Mesendoderm (in vitro differentiated cells): ENCODE results near the gene HMBS.

Source experiments
- DNase-seq: peaks from one replicate; pipeline ENCODE4 v3.0.0; 2013
- H2AK5ac ChIP-seq: 2 replicates; pipeline ENCODE4 v1.6.1; 2013; ENCODE audit warnings: low read length, inconsistent platforms
- H2BK120ac ChIP-seq: 2 replicates; pipeline ENCODE4 v1.6.1; 2013; ENCODE audit warnings: low read depth, mild to moderate bottlenecking, low read length, moderate library complexity, mixed read lengths
- H2BK15ac ChIP-seq: replicated peaks from 2 replicates; pipeline ENCODE4 v1.6.1; 2013; ENCODE audit warnings: low read depth, mild to moderate bottlenecking, moderate library complexity
- H2BK5ac ChIP-seq: 2 replicates; pipeline ENCODE4 v1.6.1; 2013; ENCODE audit warnings: low read length, inconsistent platforms
- H3K18ac ChIP-seq: 2 replicates; pipeline ENCODE4 v1.6.1; 2013; ENCODE audit warnings: mild to moderate bottlenecking, low read length, mixed read lengths
- H3K23ac ChIP-seq: one replicate; pipeline ENCODE4 v1.6.1; 2013; ENCODE audit warnings: low read length
- H3K27ac ChIP-seq: 2 replicates; pipeline ENCODE4 v1.5.1; 2013; ENCODE audit warnings: low read depth, mild to moderate bottlenecking, inconsistent platforms, low read length, moderate library complexity
- H3K27me3 ChIP-seq: 2 replicates; pipeline ENCODE4 v1.6.1; 2013; ENCODE audit warnings: low read length, control low read depth, mild to moderate bottlenecking, inconsistent platforms; ENCODE audit not compliant: insufficient read depth, poor library complexity
- H3K36me3 ChIP-seq: 2 replicates; pipeline ENCODE4 v1.6.1; 2013; ENCODE audit warnings: low read length, inconsistent platforms; ENCODE audit not compliant: control insufficient read depth, insufficient read depth
- H3K4ac ChIP-seq: one replicate; pipeline ENCODE4 v1.6.1; 2013; ENCODE audit warnings: low read depth, mild to moderate bottlenecking, low read length, moderate library complexity
- H3K4me1 ChIP-seq: 2 replicates; pipeline ENCODE4 v1.6.1; 2013; ENCODE audit warnings: low read depth, low read length, inconsistent platforms; ENCODE audit not compliant: control insufficient read depth
- H3K4me2 ChIP-seq: 2 replicates; pipeline ENCODE4 v1.6.1; 2013; ENCODE audit warnings: low read length
- H3K4me3 ChIP-seq: 2 replicates; pipeline ENCODE4 v1.5.1; 2013; ENCODE audit warnings: mild to moderate bottlenecking, low read length
- H3K56ac ChIP-seq: one replicate; pipeline ENCODE4 v1.6.1; 2013; ENCODE audit warnings: low read length
- H3K79me1 ChIP-seq: 2 replicates; pipeline ENCODE4 v1.6.1; 2013; ENCODE audit warnings: low read length, inconsistent platforms
- H3K79me2 ChIP-seq: 2 replicates; pipeline ENCODE4 v1.6.1; 2013; ENCODE audit warnings: mild to moderate bottlenecking, low read length; ENCODE audit not compliant: control insufficient read depth, insufficient read depth
- H3K9ac ChIP-seq: 2 replicates; pipeline ENCODE4 v1.6.1; 2013; ENCODE audit warnings: low read length, inconsistent platforms
- H4K5ac ChIP-seq: one replicate; pipeline ENCODE4 v1.6.1; 2013; ENCODE audit warnings: low read length
- H4K8ac ChIP-seq: one replicate; pipeline ENCODE4 v1.6.1; 2013; ENCODE audit warnings: low read depth, mild to moderate bottlenecking, control low read depth, low read length, moderate library complexity
- WGBS: extraction: QIAGEN DNeasy Blood & Tissue Kit; methylation state at CpG from one replicate; pipeline ENCODE4 v1.1.7; 2013; ENCODE audit warnings: low lambda C conversion rate, missing lambda C conversion rate; ENCODE audit not compliant: insufficient coverage; ENCODE audit errors: extremely low coverage; 5-methylcytosine and 5-hydroxymethylcytosine counted together

The HMBS gene

GRCh38 chr11:119092880-119093842, 8.5 kb downstream of the HMBS start:
- Histone ChIP-seq H3K4me2 (peak overlapping the region; percentile 99), H3K9ac (peak overlapping the region; percentile 100), H3K56ac (peak overlapping the region; percentile 82), H2AK5ac (no peak overlapping the region), H3K36me3 (peaks cover 10% of the 10 kb centered on the region), H3K18ac (no peak overlapping the region), H4K5ac (no peak overlapping the region), H4K8ac (no peak overlapping the region), H3K4me1 (peaks cover 4% of the 10 kb centered on the region), H2BK120ac (no peak overlapping the region), H3K4ac (no peak overlapping the region), H3K79me2 (peaks cover 29% of the 10 kb centered on the region), H3K23ac (no peak overlapping the region), H2BK15ac (no peak overlapping the region), H3K4me3 (peak overlapping the region; percentile 99), H2BK5ac (no peak overlapping the region), H3K27ac (no peak overlapping the region), H3K27me3 (no peaks in the 10 kb centered on the region), H3K79me1 (peaks cover 12% of the 10 kb centered on the region)
- no CpG with 5 or more reads among the region's 12 CpGs for WGBS
- DNase-seq = no peak

- Histone ChIP-seq H2BK120ac (peak overlapping the region; percentile 32), H3K4me1 (peaks cover 4% of the 10 kb centered on the region), H3K36me3 (peaks cover 10% of the 10 kb centered on the region), H3K27ac (peak overlapping the region; percentile 85), H3K4me3 (peak overlapping the region; percentile 99), H4K5ac (no peak overlapping the region), H3K27me3 (no peaks in the 10 kb centered on the region), H2AK5ac (no peak overlapping the region), H3K18ac (peak overlapping the region; percentile 93), H3K9ac (peak overlapping the region; percentile 100), H3K79me1 (peaks cover 12% of the 10 kb centered on the region), H2BK15ac (no peak overlapping the region), H2BK5ac (no peak overlapping the region), H4K8ac (no peak overlapping the region), H3K23ac (no peak overlapping the region), H3K79me2 (peaks cover 29% of the 10 kb centered on the region), H3K4ac (peak overlapping the region; percentile 41), H3K56ac (peak overlapping the region; percentile 100), H3K4me2 (peak overlapping the region; percentile 99)
- DNase-seq = no peak
- WGBS = no CpG with 5 or more reads among the region's 81 CpGs
Measured at GRCh38 chr11:119093942-119094815, 9.5 kb downstream of the HMBS start.

GRCh38 chr11:119094816-119095065, 10.1 kb downstream of the HMBS start:
- Histone ChIP-seq H3K4ac (peak overlapping the region; percentile 41), H3K79me2 (peaks cover 29% of the 10 kb centered on the region), H4K8ac (no peak overlapping the region), H3K9ac (peak overlapping the region; percentile 100), H2AK5ac (no peak overlapping the region), H4K5ac (no peak overlapping the region), H3K23ac (no peak overlapping the region), H3K79me1 (peaks cover 12% of the 10 kb centered on the region), H2BK5ac (no peak overlapping the region), H2BK120ac (peak overlapping the region; percentile 32), H3K18ac (peak overlapping the region; percentile 93), H2BK15ac (no peak overlapping the region), H3K4me2 (no peak overlapping the region), H3K27me3 (no peaks in the 10 kb centered on the region), H3K4me3 (peak overlapping the region; percentile 99), H3K56ac (peak overlapping the region; percentile 100), H3K27ac (peak overlapping the region; percentile 85), H3K4me1 (peaks cover 4% of the 10 kb centered on the region), H3K36me3 (peaks cover 10% of the 10 kb centered on the region)
- WGBS = no CpG with 5 or more reads among the region's 19 CpGs
- no peak for DNase-seq

GRCh38 chr11:119095066-119095880, 10.6 kb downstream of the HMBS start:
- peaks cover 10% of the 10 kb centered on the region for H3K36me3 ChIP-seq
- peak overlapping the region; percentile 100 for H3K9ac ChIP-seq
- H4K8ac ChIP-seq = no peak overlapping the region
- peak overlapping the region; percentile 100 for H3K56ac ChIP-seq
- no peak overlapping the region for H2BK15ac ChIP-seq
- peak overlapping the region; percentile 41 for H3K4me2 ChIP-seq
- peak; percentile 100 for DNase-seq
- peaks cover 29% of the 10 kb centered on the region for H3K79me2 ChIP-seq
- no peak overlapping the region for H2BK120ac ChIP-seq
- H3K27me3 ChIP-seq = no peaks in the 10 kb centered on the region
- peak overlapping the region; percentile 93 for H3K18ac ChIP-seq
- H2AK5ac ChIP-seq = peak overlapping the region; percentile 93
- peak overlapping the region; percentile 41 for H3K4ac ChIP-seq
- WGBS = no CpG with 5 or more reads among the region's 79 CpGs
- H3K79me1 ChIP-seq = peaks cover 12% of the 10 kb centered on the region
- peak overlapping the region; percentile 85 for H3K27ac ChIP-seq
- H2BK5ac ChIP-seq = peak overlapping the region; percentile 81
- peak overlapping the region; percentile 99 for H3K4me3 ChIP-seq
- peaks cover 4% of the 10 kb centered on the region for H3K4me1 ChIP-seq
- H3K23ac ChIP-seq = no peak overlapping the region
- no peak overlapping the region for H4K5ac ChIP-seq

- Histone ChIP-seq H2AK5ac (no peak overlapping the region), H3K4me2 (no peak overlapping the region), H4K8ac (no peak overlapping the region), H3K27me3 (no peaks in the 10 kb centered on the region), H2BK5ac (no peak overlapping the region), H3K36me3 (peaks cover 4% of the 10 kb centered on the region), H2BK15ac (no peak overlapping the region), H3K4me3 (no peak overlapping the region), H3K9ac (no peak overlapping the region), H3K18ac (no peak overlapping the region), H3K79me2 (peaks cover 11% of the 10 kb centered on the region), H2BK120ac (no peak overlapping the region), H3K56ac (no peak overlapping the region), H3K27ac (no peak overlapping the region), H3K4me1 (peaks cover 5% of the 10 kb centered on the region), H4K5ac (no peak overlapping the region), H3K23ac (no peak overlapping the region), H3K79me1 (peaks cover 5% of the 10 kb centered on the region), H3K4ac (no peak overlapping the region)
- DNase-seq = no peak
- WGBS = no CpG with 5 or more reads among the region's 6 CpGs
Measured at GRCh38 chr11:119099711-119100110, 15.0 kb downstream of the HMBS start.
